HG03342 (cell line): ENCODE results near the gene SLC1A3.

ENCODE experiments used
- ATAC-seq: cut with Tn5 transposase; IDR thresholded peaks from one replicate; pipeline ENCODE4 v1.9.1; 2021; ENCODE audit warnings: mild to moderate bottlenecking, moderate library complexity; ENCODE audit not compliant: unreplicated experiment

The SLC1A3 gene

DNA sequence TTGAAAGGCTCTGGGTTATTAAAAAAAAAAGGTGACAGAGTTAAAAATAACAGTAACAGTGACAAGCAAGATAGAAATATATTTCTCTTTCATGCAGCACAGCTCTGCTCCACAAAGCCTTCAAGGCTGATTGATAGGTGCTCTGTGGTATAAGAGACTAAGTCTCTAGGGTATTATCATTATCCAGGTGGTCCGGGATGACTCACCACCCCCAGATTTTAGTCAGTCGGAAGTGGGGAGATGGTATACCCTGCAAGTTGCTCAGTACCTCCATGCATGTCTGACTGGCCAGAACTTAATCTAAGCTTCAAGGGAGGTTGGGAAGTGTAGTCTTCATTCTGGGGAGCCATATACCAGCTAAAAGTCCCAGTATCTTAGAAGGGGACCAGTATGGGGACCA is 76.1 kb downstream of the SLC1A3 start:
- no peak for ATAC-seq

DNA sequence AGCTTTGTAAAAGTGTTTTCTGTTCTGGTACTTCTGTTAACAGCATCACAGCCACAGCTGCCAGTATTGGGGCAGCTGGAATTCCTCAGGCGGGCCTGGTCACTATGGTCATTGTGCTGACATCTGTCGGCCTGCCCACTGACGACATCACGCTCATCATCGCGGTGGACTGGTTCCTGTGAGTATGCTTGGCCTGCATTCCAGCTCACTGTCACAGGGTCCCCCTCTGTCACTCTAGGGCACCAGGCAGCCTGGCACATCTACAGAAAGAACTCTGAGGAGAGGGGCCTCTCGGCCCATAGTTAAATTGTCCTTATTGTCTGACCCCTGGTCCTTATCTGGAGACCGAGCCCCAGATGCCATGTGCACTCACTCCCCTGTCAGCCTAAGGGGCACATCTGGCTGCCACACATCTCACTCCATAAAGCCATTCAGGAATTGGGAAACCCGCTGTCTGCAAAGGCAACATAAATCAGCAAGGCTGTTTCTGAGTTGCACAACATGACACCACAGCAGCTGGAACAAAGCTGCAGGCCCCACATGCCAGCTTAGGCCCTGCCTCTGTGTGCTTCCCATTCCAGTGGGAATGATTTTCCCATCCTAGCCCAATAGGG is 77.5 kb downstream of the SLC1A3 start:
- ATAC-seq, result no peak

- ATAC-seq, result peak; percentile 37
These were observed 79.4 kb downstream of the SLC1A3 start for GRCh38 chr5:36685631-36686288.

GRCh38 chr5:36686881-36687280 is 80.5 kb downstream of the SLC1A3 start:
- ATAC-seq, result no peak

DNA sequence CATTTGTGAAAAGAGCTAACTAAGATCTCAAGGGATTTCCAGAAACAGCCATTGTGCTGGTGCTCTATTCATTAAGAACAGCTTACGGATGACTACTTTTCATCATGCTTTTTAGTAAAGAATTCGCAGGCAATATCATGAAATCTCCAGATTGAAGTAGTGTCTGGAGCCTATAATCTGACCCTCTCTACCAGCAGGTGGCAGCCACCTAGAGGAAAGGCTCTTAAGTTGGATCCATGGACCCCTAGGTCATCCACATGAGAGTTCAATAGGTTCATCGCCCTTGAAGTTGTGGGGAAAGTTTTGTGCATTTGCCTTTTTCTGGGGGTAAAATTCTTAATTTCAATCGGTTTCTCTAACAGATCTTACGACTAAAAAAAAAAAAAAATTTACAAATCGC is 82.3 kb downstream of the SLC1A3 start:
- ATAC-seq, result no peak

DNA sequence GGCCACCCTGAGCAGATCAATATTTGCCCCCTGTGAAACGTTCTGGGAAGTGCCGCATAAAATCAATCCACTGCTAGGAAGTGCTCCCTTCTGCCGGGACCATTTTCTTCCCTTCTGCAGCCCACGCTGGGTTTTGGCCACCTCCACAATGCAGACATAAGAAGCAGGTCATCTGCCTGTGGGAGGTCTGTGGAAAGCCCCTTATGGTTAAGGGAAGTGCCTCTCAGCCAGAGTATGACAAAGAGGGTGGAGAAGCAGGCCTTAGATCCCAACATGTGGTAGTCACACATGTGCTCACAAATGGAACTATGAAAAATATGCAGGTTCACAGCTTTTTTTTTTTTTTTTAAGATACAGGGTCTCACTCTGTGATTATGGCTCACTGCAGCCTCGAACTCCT is 82.8 kb downstream of the SLC1A3 start:
- no peak for ATAC-seq

GRCh38 chr5:36690041-36690961 is 83.9 kb downstream of the SLC1A3 start:
- peak; percentile 73 for ATAC-seq

- ATAC-seq, result no peak
These were observed 84.8 kb downstream of the SLC1A3 start for GRCh38 chr5:36691226-36691625.

DNA sequence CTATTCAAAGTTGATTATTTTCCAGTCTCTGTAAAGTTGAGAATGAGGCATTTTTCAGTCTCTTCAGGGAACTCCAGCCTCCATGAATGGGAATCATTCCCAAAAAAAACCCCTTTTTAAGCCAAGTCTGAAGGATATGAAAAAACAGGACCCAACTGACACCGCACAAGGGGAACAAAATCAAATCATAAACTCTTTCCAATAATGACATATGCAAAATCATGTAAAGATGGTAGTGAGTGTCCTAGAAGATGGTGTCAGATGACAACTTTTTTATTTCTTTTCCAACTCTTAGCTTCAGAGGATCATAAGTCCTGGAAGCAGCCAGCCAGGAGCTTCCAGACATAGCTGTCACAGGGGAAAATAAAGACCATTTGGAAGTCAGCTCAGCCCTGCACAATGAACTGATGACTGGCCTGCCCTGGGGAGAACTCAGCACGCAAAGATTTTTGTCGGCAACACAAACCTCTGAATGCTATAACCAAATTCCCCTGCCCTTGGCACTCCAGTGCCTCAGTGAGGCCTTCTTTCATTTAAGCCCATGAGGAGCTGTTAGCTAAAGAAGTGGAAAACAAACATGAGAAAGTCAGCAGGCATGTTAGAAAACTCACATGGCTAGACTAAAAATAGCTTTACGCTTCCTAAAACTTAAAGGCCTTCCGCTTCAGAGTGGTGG is 85.4 kb downstream of the SLC1A3 start:
- no peak for ATAC-seq

DNA sequence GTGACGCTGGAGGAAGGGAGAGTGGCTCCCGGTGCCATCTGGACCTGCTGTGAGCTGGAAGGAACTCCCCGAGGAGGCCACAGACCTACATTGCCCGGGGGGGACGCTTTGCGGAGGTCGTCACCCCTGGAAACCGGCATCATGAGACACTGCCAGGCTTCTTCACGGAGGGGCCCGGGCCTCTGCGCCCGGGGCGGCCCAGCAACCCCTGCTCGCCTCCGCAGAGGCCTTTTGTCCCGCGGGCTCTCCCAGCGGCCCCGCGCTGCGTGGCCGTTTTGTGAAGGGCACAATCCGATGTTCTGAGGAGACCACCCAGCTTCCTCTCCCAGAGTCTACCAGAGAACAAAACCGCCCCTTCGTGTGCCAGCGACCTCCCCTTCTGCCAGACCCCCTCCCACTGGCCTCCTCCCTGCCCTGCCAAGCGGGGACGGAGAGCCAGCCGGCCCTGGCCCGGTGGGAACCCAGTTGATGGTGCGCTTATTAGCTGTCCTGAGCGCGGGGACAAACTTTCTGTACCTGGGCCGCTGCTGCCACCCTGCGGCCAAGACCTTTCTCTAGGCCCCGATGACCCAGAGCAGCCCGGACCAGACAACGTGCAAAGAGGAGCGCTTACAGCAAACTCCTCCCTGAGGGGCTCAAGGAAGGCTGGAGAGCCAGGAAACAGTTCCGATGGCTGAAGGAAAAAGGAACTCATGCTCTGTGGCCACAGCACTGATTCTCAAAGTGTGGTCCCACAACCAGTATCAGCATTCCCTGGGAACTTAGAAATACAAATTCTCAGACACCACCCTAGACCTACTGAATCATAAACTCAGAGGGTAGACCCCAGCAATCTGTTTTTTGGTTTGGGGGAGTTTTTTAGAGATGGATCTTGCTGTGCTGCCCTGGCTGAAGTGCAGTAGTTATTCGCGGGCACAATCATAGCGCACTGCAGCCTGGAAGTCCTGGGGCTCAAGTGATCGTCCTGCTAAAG is 86.7 kb downstream of the SLC1A3 start:
- ATAC-seq, result peak; percentile 63

GRCh38 chr5:36694351-36694750 is 87.9 kb downstream of the SLC1A3 start:
- ATAC-seq, result no peak

GRCh38 chr5:36696059-36696673 is 89.8 kb downstream of the SLC1A3 start:
- ATAC-seq, result peak; percentile 44

GRCh38 chr5:36698031-36698430 is 91.6 kb downstream of the SLC1A3 start:
- ATAC-seq, result no peak

DNA sequence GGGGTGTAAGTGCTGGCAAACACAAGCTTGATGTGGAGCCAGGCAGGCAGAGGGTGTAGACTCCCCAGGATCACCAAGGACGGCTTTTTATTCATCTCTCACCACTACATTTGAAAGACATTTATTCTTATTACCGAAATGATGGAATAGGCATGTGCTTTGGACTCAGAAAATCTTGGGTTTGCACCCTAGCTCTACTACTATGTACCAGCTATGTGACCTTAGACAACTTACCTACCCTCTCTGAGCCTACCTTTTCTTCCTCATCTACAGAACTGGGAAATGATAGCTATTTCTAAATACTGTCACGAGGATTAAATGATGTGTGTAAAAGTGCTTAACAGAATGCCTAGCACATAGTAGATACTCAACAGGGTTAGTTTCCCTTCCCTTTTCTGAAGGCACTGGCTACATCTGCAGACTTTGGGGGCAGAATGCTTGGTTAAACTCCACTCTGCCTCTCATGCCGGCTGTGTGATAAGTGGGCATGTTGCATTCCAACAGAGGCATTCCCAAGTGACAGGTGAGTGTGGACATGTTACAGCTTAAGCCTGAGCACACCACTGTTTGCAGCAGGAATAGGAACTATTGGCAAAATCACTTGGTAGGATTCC is 94.8 kb downstream of the SLC1A3 start:
- peak; percentile 87 for ATAC-seq

- no peak for ATAC-seq
These were observed 96.9 kb downstream of the SLC1A3 start for GRCh38 chr5:36703245-36703860.

- ATAC-seq, result no peak
These were observed 97.7 kb downstream of the SLC1A3 start for GRCh38 chr5:36704131-36704530.

DNA sequence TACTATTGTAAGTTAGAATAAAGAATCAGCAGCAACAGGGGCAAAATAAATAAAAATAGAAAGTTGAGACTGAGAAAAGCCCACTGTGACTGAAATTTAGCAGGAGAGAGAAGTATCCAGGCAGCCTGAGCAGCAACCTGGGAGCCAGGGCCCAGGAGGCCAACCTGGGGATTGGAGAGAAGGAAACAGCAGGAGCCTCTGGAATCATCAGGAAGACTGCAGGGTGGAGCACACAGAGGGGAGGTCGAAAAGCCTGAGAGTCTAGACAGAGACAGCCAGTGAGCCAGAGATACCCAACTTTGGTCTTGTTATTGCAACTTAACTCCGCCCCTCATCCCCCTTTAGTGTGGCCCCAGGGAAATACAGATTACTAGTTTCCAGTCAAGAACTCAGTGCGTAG is 98.6 kb downstream of the SLC1A3 start:
- ATAC-seq, result no peak

- no peak for ATAC-seq
These were observed 100.3 kb downstream of the SLC1A3 start for GRCh38 chr5:36706662-36707061.

DNA sequence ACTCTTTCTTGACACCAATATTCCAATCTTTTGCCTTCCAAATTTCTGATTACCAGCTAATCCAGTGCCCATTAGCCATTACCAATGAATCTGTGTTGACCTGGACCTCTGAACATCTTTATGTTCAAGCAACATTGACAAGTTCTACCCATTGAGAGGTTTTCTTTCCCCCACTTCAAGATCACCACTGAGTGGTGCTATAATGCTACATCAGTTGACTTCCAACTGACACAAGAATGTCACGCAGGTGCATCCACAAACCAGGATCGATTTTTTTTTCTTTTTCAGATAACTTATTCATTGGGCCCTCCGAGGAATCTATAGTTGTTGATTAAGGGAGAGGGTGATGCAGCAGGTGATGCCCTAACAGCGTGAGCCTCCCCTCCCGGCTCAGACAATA is 102.6 kb downstream of the SLC1A3 start:
- no peak for ATAC-seq
